Hematopoietic multipotent progenitor cell treated with erythropoietin and hydrocortisone succinate and interleukin-3 and kit ligand, for 4 days (in vitro differentiated cells): ENCODE results near the gene CSRP1.
"Not testable (repeated sequence)": the region's sequence is repeated elsewhere in the genome, so short reads cannot be mapped to it uniquely, and the experiment has no call there.

Source experiments
- DNase-seq: peaks from one replicate; pipeline ENCODE4 v3.0.0-alpha.2; 2015

Gene CSRP1

DNA sequence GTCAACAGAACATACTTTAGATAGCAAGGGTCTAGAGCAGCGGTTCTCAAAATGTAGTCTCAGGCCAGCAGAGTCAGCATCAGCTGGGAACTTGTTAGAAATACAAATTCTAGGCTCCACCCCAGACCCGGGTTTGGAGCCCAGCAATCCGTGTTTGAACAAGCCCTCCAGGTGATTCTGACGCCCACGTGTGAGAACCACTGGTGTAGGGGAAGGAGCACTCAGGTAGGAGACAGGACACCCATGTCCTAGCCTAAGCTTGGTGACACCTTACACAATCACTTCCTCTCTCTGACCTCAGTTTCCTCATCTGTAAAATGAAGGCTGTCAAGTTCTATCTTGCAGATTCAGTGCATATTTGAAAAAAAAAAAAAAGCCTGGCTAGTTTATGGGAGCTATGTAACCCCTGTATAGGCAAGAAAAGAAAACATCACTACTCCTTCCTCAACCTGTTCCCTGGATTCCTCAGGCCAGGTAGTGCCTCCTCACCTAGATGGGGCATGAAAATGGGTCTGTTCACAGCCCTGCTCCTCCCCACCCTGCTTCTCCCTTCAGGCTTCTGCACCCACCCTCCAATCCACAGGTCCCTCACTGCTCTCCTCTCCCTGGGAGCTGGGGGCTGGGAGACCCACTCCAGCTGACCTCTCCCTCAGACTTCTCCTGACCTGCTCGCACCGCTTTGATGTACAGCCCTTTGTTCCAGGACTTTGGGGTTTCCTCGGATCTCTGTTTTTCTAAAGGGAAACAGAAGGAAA lies 30.8 kb downstream of the CSRP1 start:
- no peak for DNase-seq

GRCh38 chr1:201475130-201475529 lies 31.8 kb downstream of the CSRP1 start:
- no peak for DNase-seq

DNA sequence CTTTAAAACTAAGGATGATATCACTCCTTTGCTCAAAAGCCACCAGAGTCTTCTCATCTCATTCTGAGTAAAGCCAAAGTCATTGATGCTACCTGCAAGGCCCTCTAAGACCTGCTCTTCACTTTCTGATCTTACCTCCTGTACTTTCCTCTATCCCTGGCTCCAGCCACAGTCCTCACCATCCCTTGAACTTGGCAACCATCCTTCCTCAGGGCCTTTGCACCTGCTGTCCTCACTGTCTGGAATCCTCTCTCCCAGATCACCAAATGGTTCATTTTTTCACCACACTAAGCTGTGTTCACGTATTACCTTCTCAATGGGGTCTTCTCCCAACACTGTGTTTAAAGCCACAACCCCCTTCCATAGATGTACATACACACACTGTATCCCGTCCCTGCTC lies 33.6 kb downstream of the CSRP1 start:
- no peak for DNase-seq

DNA sequence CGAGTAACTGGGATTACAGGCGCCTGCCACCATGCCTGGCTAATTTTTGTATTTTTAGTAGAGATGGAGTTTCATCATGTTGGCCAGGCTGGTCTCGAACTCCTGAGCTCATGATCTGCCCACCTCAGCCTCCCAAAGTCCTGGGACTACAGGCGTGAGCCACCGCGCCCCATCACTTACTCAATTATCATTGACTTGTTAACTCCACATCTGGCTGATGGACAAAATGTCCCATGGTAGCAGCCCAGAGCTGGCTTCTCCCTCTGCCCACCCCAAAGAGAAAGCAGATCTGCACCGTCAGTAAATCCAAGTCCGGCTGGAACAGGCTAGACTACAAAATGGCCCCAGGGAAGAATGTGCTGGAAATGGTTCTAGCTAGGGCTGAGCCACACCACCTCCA lies 34.6 kb downstream of the CSRP1 start:
- not testable (repeated sequence) for DNase-seq

DNA sequence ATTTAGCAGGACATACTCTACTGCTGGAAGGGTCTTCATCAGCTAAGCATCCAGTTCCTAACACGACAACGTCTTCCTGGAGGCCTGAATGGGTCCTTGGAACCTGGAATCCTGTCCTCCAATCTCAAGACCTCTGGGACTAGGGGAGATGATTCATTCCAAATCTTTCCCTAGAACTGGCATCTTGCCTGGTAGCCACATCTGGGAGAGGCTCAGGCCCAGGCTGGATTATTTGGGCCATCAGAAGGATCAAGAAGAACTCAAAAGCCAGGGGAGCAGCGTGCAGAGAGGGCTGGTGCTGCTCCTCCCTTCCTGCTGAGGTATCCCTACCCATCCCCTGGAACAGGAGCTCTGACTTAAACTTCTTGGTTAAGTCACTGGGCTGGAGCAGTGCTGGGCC lies 35.2 kb downstream of the CSRP1 start:
- DNase-seq = no peak

- DNase-seq = no peak
Observed at GRCh38 chr1:201470581-201470980, 36.3 kb downstream of the CSRP1 start.

DNA sequence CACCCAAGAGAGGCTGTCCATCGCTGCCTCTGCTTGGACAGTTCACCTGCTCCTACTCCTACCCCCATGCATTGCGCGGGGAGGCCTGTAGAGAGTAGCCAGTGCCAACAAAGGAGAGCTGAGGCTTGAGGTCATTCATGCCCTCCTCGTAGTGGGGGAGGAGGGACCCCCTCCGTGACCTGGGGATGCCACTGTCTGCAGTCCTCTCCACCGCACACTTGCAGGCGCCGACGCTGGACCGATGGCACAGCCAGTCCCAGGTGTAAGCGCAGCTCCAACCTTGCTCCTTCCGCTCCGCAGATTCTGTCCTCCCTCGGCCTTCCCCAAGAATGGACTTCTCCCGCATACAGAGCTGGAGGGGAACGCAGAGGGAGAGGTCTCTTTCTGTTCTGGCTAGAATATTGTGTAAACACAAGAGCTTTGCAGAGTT lies 37.3 kb downstream of the CSRP1 start:
- DNase-seq = no peak

DNA sequence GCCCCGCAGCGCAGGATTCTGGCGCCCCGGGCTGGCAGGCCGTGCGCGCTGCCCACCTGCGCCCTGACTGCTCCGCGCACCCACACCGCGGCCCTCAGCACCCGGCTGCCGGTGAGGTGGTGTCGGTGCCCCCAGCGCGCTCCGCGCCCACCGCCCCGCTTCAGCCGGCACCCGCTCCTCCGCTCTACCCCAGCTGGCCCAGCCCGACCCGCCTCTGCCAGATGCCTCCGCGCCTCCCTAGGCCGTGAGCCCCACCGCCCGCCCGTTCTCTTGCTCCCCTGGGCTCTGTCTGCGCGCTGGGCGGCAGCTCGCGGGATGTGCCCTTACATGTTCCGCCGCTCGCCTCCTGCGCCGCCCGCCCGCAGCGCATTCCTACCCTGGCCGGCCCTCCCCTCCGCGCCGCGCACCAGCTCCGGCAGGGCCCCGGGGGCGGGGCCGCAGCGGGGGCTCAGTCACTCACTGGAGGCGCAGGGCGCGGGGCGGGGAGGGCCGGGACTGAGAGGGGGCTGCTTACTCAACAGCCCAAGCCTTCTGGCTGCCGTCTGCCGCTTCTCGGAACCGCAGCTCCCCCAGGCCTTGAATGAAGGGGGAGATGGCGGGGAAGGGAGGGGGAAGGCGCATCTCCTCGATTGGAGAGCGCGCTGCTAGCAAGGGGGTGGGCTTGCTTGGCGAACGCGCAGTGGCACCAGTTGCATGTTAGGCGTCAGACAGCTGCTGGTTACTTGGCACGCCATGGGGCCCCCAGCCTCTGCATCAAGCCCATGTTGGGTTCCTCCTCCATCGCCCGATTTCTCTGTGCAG lies 37.9 kb downstream of the CSRP1 start, which contains the start of gene PHLDA3:
Gene PHLDA3, minus strand, starts transcription at position 345 of the 801 bp plus-strand sequence. CDS start 402 bp downstream, outside the sequence.
- DNase-seq = peak; percentile 81

GRCh38 chr1:201468501-201468843 lies 38.5 kb downstream of the CSRP1 start:
- peak; percentile 73 for DNase-seq

DNA sequence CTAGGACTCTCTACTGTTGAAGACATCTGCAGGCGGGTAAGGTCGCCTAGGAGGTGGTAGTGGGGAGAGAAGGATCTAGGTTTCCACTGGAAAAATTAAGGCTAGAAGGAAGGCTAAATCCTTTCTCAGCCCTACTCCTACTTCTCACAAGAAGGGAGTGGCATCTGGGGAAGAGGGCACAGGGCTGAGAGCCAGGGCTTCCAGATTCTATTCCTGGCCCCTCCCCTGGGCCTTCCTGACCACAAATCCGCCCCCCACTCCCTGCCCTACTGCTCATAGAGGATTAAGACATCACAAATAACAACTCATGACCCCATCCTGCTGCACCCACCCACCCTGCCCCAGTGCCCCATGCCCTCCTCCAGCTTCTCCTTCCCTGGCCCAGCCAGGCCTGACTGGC lies 40.4 kb downstream of the CSRP1 start:
- no peak for DNase-seq

DNA sequence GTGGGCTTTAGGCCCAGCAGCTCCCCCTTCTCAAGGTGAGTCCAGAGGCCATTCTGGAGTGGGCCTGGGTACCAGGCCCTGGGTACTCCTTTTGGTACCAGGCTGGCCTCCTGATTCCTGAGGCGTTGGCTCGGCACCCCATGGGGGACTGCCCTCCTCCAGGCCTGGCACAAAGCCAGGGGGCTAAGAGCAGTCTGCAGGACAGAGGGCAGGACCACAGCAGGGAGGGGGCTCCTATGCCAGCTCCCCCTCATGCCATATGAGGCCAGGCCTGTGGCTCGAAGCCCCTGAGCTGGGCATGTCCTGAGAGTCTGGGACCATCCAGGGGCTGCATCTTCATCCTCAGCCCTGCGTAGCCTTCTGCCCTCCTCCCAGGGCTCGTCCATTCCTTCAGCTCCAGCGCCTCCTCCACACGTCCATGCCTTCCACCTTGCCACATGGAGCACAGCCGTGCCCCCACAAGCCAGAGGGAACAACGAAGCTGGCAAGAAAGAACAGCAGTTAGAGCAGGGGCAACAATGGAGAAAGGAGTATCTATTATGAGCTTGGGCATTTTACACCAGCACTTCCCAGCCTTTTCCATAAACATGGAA lies 41.1 kb downstream of the CSRP1 start:
- no peak for DNase-seq

DNA sequence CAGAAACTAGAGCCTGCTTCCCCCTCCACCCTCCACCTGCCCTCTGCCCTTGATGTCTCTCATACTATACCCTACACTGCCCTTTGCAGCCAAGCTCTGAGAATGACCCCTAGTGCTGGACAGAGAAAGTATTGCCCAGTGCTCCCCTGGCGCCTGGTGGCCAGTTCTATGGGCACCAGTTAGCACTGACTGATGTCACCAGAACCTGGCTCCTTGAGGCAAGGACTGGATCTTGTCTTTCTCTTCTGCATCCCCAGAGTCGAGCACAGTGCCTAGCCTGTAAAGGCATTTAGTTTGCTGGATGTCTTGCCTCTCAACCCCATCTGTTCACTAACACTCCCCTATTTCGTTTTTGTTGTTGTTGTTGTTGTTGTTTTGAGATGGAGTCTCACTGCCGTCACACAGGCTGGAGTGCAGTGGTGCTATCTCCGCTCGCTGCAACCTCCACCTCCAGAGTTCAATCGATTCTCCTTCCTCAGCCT lies 43.8 kb downstream of the CSRP1 start:
- DNase-seq = no peak

DNA sequence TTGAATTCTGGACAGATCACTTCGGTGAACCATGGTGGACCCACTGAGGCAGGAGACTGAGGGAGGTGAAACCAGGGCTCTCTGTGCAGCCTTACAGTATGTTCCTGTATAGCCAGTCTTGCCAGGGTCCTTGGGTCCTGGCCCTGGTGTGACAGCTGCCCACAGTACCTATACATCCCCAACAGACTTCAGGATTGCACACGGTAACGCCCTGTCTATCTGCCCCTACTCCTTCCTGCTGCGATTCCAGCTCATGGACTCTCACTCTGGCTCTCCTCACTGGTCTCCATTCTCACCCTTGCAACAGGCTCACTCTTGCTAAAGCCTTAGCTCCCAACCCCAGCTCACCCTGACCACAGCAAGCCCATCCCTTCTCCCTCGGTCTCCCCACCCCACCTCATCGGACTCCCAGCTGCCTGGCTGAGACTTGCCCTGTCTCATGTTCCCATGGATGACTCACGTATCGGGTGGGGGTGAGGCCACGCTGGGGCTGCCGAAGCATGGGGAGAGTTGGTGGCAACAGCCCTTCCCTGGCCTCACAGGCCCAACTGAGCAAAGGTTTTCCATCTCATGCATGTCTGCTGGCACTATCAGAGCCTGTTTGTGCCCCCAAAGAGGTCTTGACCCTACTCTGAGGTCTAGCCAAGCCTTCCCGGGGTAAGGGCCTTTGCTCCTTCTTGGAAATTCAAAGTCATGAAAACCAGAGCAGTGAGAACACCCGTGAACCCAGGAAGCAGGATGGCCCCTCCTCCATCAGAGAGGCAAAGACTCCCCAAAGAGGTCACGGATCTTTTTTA lies 45.1 kb downstream of the CSRP1 start:
- no peak for DNase-seq

GRCh38 chr1:201460814-201461644 lies 45.9 kb downstream of the CSRP1 start:
- no peak for DNase-seq

DNA sequence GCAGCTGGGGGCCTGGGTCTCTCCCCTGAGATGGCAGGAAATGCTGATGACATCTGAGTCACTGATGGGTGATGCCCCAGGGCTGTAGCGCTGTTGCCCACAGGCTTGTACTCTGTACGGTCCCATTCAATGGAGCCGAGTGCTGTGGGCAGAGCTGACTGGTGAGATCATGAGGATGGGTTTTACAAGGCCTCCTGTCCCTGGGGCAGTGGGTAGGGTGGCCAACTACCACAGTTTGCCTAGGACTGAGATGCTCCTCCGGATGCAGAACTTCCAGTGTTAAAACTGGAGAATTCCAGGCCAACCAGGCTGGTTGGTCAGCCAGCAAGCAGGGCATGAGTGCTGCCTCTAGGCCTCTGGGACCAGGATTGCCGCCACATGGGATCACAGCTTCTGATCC lies 47.1 kb downstream of the CSRP1 start:
- no peak for DNase-seq

DNA sequence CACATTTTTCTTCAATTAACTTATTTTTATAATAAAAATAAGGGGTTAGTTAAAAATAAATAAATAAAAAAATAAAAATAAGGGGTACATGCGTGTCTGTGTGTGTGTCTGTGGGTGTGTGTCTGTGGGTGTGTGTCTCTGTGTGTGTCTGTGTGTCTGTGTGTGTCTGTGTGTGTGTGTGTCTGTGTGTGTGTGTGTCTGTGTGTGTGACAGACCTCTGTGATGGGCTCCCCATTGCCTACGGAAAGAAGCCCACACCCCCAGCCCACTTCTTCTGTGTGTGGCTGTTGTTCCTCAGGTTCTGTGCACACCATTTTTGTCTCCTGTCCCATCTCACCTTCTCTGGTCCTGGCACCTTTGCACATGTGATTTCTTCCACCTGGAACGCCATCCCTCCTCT lies 47.9 kb downstream of the CSRP1 start:
- no peak for DNase-seq

- DNase-seq = no peak
Observed at GRCh38 chr1:201457508-201457960, 49.4 kb downstream of the CSRP1 start.

DNA sequence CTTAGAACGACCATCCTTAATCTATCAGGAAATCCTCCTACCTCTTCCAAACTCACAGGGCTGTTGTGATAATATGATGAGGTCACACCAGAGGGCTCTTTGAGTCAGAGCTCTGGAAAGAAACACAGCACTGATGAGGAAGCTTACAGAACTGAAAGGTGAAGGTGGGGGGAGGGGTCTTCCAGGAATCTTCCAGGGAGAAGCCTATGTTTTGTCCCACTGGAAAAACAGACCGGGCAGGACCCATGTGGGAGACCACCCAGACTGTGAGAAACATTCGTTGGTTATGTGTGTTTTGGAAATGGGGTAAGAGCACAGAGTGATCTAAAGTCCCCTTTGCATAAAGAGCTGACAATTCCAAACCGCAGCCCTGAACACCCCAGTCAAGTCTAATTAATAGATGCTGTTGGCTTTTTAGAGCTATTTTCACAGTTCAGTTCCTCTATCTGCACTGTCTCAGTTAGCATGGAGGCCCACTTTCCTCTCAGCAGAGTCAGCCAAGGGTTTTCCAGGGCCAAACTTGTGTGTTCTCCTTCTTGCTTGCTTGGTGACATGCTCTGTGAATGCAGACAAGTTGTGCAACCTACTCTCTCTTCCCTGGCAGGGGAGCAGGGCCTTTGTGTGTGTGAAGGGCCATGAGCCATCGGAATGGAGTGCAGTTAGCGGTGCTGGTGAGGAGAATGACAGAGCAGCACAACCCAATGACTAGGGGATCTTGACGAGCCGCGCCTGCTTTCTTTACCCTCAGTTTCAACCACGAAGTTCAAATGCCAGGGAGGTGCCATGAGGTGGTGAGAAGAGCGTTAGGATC lies 50.2 kb downstream of the CSRP1 start:
- peak; percentile 50 for DNase-seq

DNA sequence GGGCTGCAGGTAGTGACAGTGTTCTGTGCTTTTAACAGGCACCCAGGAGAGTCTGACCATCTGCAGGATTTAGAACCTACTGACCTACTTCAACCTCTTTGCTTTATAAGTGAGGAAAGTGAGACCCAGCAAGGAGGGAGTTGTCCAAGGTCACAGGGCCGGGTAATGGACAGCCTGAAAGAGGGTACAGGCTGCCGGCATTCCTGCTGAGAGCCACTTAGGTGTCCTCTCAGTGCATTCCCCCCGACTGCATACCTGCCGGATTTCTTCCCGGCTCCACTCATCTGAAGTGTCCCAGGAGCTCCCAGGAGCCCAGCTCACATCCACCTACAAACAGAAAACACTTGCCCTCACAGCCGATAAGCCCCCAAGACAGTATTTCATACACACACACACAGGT lies 51.8 kb downstream of the CSRP1 start:
- no peak for DNase-seq

- no peak for DNase-seq
Observed at GRCh38 chr1:201454608-201455007, 52.3 kb downstream of the CSRP1 start.

GRCh38 chr1:201452866-201453265 lies 54.1 kb downstream of the CSRP1 start:
- DNase-seq = no peak
